GM12878 (cell line): ENCODE measurements around the gene GRIK2.
"Not testable (repeated sequence)": the region's sequence is repeated elsewhere in the genome, so short reads cannot be mapped to it uniquely, and the experiment has no call there.

Source experiments
- CTCF ChIP-seq, 3 experiments: IDR thresholded peaks in 2 of 3; conservative IDR thresholded peaks in 1 of 3; 2 replicates each; pipeline ENCODE4 v1.5.1; 2011; ENCODE audit warnings: low read depth in 3 of 3, low read length in 3 of 3, mild to moderate bottlenecking in 3 of 3, control low read depth in 2 of 3, moderate library complexity in 2 of 3, inconsistent platforms in 1 of 3, mixed read lengths in 1 of 3; ENCODE audit not compliant: control insufficient read depth in 2 of 3, insufficient read depth in 1 of 3; ENCODE audit errors: extremely low read depth in 1 of 3
- EZH2 ChIP-seq: IDR thresholded peaks from 2 replicates; pipeline ENCODE4 v1.6.1; 2012; ENCODE audit warnings: low read depth, mild to moderate bottlenecking, control low read depth, inconsistent platforms, low read length, borderline replicate concordance; ENCODE audit not compliant: control insufficient read depth
- MAX ChIP-seq: IDR thresholded peaks from 2 replicates; pipeline ENCODE4 v1.6.1; 2012; ENCODE audit warnings: low read depth, low read length, improper control_type of control experiment
- POLR2A ChIP-seq: IDR thresholded peaks from 2 replicates; pipeline ENCODE4 v1.6.1; 2011; ENCODE audit warnings: low read depth, mild to moderate bottlenecking, low read length
- REST ChIP-seq: IDR thresholded peaks from 2 replicates; pipeline ENCODE4 v1.6.1; 2012; ENCODE audit warnings: mild to moderate bottlenecking, low read depth, low read length
- SP1 ChIP-seq: IDR thresholded peaks from one replicate; pipeline ENCODE4 v1.6.1; 2011; ENCODE audit warnings: low read depth, low read length
- TAF1 ChIP-seq: IDR thresholded peaks from 2 replicates; pipeline ENCODE4 v1.6.1; 2011; ENCODE audit warnings: mild to moderate bottlenecking, low read depth, low read length, borderline replicate concordance

GRCh38 chr6:101350631-101351030 is 42.9 kb upstream of the GRIK2 start:
- not testable (repeated sequence) for TF ChIP-seq REST; SP1; POLR2A; EZH2; MAX; TAF1; CTCF (IDR thresholded peaks at IDR 0.05 in 2 of 3, conservative IDR thresholded peaks at IDR 0.05 in 1 of 3; ENCODE audit: control insufficient read depth in 2 of 3, extremely low read depth in 1 of 3, insufficient read depth in 1 of 3, low read depth in 3 of 3, low read length in 3 of 3)
